Neural progenitor cell (in vitro differentiated cells): ENCODE measurements around the gene LARP1.

ENCODE experiments used
- EZH2 ChIP-seq: fragments of 200-600 bp; sonication (generic); IDR thresholded peaks from 2 replicates; pipeline ENCODE4 v1.6.1; 2017; ENCODE audit warnings: antibody characterized with exemption, mild to moderate bottlenecking, moderate library complexity
- EZH2phosphoT487 ChIP-seq: fragments of 200-600 bp; sonication (generic); IDR thresholded peaks from 2 replicates; pipeline ENCODE4 v1.6.1; 2017; ENCODE audit warnings: antibody characterized with exemption
- TF ChIP-seq, protein P1 (sequence below): fragments of 200-600 bp; sonication (generic); IDR thresholded peaks from 2 replicates; pipeline ENCODE4 v1.5.1; 2017; ENCODE audit warnings: antibody characterized with exemption, mild to moderate bottlenecking

DNA sequence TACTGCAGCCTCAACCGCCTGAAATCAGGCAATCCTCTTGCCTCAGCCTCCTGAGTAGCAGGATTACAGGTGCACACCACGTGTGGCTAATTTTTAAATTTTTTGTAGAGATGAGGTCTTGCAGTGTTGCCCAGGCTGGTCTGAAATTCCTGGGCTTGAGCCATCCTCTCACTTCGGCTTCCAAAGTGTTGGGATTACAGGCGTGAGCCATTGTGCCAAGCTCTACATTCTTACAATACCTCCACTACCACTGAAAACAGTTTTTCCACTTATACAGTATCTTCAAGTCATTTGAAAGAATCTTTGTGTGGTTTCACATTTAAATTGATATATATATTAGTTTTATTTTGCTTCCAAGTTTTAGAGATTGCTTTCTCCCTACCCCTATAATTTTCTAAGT is 42.6 kb downstream of the LARP1 start:
- TF ChIP-seq, protein P1, sequence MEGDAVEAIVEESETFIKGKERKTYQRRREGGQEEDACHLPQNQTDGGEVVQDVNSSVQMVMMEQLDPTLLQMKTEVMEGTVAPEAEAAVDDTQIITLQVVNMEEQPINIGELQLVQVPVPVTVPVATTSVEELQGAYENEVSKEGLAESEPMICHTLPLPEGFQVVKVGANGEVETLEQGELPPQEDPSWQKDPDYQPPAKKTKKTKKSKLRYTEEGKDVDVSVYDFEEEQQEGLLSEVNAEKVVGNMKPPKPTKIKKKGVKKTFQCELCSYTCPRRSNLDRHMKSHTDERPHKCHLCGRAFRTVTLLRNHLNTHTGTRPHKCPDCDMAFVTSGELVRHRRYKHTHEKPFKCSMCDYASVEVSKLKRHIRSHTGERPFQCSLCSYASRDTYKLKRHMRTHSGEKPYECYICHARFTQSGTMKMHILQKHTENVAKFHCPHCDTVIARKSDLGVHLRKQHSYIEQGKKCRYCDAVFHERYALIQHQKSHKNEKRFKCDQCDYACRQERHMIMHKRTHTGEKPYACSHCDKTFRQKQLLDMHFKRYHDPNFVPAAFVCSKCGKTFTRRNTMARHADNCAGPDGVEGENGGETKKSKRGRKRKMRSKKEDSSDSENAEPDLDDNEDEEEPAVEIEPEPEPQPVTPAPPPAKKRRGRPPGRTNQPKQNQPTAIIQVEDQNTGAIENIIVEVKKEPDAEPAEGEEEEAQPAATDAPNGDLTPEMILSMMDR = no peak
- TF ChIP-seq EZH2phosphoT487 (no peak), EZH2 (no peak)
